Fibroblast of lung (primary cell): ENCODE results near the gene TTLL10. TPM values are rescaled to one million over a fixed set of nuclear protein-coding genes. Genes with fewer than 3 reads are reported as not detected.

Experiments
- DNase-seq, 2 donors: peaks; one replicate each; pipeline versions ENCODE4 v3.0.0 to v3.0.0-alpha.2; 2010; ENCODE audit warnings: low read depth in 2 of 2
- H2AFZ ChIP-seq: 2 replicates; pipeline ENCODE4 v1.5.1; 2012; ENCODE audit warnings: low read length, control low read depth, inconsistent platforms
- H3K27ac ChIP-seq: 2 replicates; pipeline ENCODE4 v1.5.1; 2011; ENCODE audit warnings: low read length, control low read depth; ENCODE audit not compliant: insufficient read depth
- H3K27me3 ChIP-seq: 2 replicates; pipeline ENCODE4 v1.5.1; 2011; ENCODE audit warnings: mild to moderate bottlenecking, low read length; ENCODE audit not compliant: control insufficient read depth, insufficient read depth
- H3K36me3 ChIP-seq: 2 replicates; pipeline ENCODE4 v1.5.1; 2011; ENCODE audit warnings: low read length; ENCODE audit not compliant: control insufficient read depth, insufficient read depth
- H3K4me1 ChIP-seq: 2 replicates; pipeline ENCODE4 v1.5.1; 2011; ENCODE audit warnings: low read length; ENCODE audit not compliant: control insufficient read depth, insufficient read depth; ENCODE audit errors: extremely low read depth
- H3K4me2 ChIP-seq: 2 replicates; pipeline ENCODE4 v1.5.1; 2011; ENCODE audit warnings: low read length, control low read depth; ENCODE audit not compliant: insufficient read depth; ENCODE audit errors: extremely low read depth
- H3K4me3 ChIP-seq, 4 experiments: fragments of 200-600 bp in 1 of 4; sonication (generic) in 1 of 4; replicated peaks in 1 of 4; 2 replicates each; pipeline ENCODE4 v1.5.1; 2011 to 2016; ENCODE audit warnings: low read length in 4 of 4, low read depth in 3 of 4, mild to moderate bottlenecking in 3 of 4, control low read depth in 2 of 4, inconsistent platforms in 1 of 4, mixed read lengths in 1 of 4; ENCODE audit not compliant: insufficient read depth in 1 of 4; ENCODE audit errors: control extremely low read depth in 1 of 4
- H3K79me2 ChIP-seq: 2 replicates; pipeline ENCODE4 v1.5.1; 2012; ENCODE audit warnings: mild to moderate bottlenecking, low read length, inconsistent platforms; ENCODE audit not compliant: control insufficient read depth, insufficient read depth
- H3K9ac ChIP-seq: 2 replicates; pipeline ENCODE4 v1.5.1; 2011; ENCODE audit warnings: mild to moderate bottlenecking, low read length, control low read depth; ENCODE audit not compliant: insufficient read depth
- H3K9me3 ChIP-seq: 2 replicates; pipeline ENCODE4 v1.5.1; 2012; ENCODE audit warnings: low read depth, low read length; ENCODE audit not compliant: control insufficient read depth, insufficient read depth
- H4K20me1 ChIP-seq: 2 replicates; pipeline ENCODE4 v1.5.1; 2011; ENCODE audit warnings: low read length; ENCODE audit not compliant: control insufficient read depth, insufficient read depth; ENCODE audit errors: extremely low read depth
- CTCF ChIP-seq, 2 donors: IDR thresholded peaks in 1 of 2; conservative IDR thresholded peaks in 1 of 2; 1 replicate in 1 of 2; 2 replicates in 1 of 2; pipeline ENCODE4 v1.5.1; 2011 to 2012; ENCODE audit warnings: low read length in 2 of 2, control low read depth in 1 of 2, inconsistent platforms in 1 of 2, low read depth in 1 of 2, mild to moderate bottlenecking in 1 of 2
- EZH2 ChIP-seq: IDR thresholded peaks from 2 replicates; pipeline ENCODE4 v1.5.1; 2012; ENCODE audit warnings: low read length, control low read depth, mild to moderate bottlenecking; ENCODE audit errors: missing control alignments
- polyA plus RNA-seq, 2 donors: library from polyadenylated mRNA; depleted of rRNA in 1 of 2; stranded (reverse) in 1 of 2; unstranded in 1 of 2; fragments of >200 nt; gene quantifications; 2 replicates each; pipeline ENCODE4 v1.2.1, GENCODE V29; 2011 to 2012; ENCODE audit warnings: missing spikeins in 1 of 2
- total RNA-seq: library from RNA; depleted of rRNA; stranded (reverse); fragments of >200 nt; gene quantifications from 2 replicates; pipeline ENCODE4 v1.2.1, GENCODE V29; 2014

TTLL10 gene
- total and polyA plus RNA-seq, 2 donors (not counting 1 experiment from before 2014, with no cell fraction given) = not detected

- peaks cover 3% of the 10 kb centered on the region for H3K27me3 ChIP-seq
- H3K9me3 ChIP-seq = no peaks in the 10 kb centered on the region
- H2AFZ ChIP-seq = no peak overlapping the region
- H3K79me2 ChIP-seq = no peaks in the 10 kb centered on the region
- H3K4me2 ChIP-seq = no peak overlapping the region
- DNase-seq = no peak
- H4K20me1 ChIP-seq = no peaks in the 10 kb centered on the region
- TF ChIP-seq CTCF (conservative IDR thresholded peaks at IDR 0.05 in 1 of 2, IDR thresholded peaks at IDR 0.05 in 1 of 2; ENCODE audit: low read depth in 1 of 2, low read length in 2 of 2) (no peak), EZH2 (no peak)
- H3K9ac ChIP-seq = no peak overlapping the region
- no peak overlapping the region for H3K27ac ChIP-seq
- H3K36me3 ChIP-seq = no peaks in the 10 kb centered on the region
- no peak overlapping the region for H3K4me3 ChIP-seq
- H3K4me1 ChIP-seq = no peaks in the 10 kb centered on the region
Measured at GRCh38 chr1:1166642-1167397, 6.9 kb upstream of the TTLL10 start.

GRCh38 chr1:1167398-1167821 lies 6.3 kb upstream of the TTLL10 start:
- H3K27ac ChIP-seq = no peak overlapping the region
- no peak overlapping the region for H2AFZ ChIP-seq
- H3K4me3 ChIP-seq = no peak overlapping the region
- H3K4me2 ChIP-seq = no peak overlapping the region
- no peaks in the 10 kb centered on the region for H3K4me1 ChIP-seq
- no peaks in the 10 kb centered on the region for H3K9me3 ChIP-seq
- DNase-seq = no peak
- no peak for TF ChIP-seq EZH2
- no peaks in the 10 kb centered on the region for H4K20me1 ChIP-seq
- H3K79me2 ChIP-seq = no peaks in the 10 kb centered on the region
- H3K36me3 ChIP-seq = no peaks in the 10 kb centered on the region
- no peak overlapping the region for H3K9ac ChIP-seq
- H3K27me3 ChIP-seq = peaks cover 3% of the 10 kb centered on the region

- H3K4me3 ChIP-seq = no peak overlapping the region
- no peaks in the 10 kb centered on the region for H3K4me1 ChIP-seq
Measured at GRCh38 chr1:1167841-1168450, 5.7 kb upstream of the TTLL10 start.

More at GRCh38 chr1:1167841-1168450, 5.7 kb upstream of the TTLL10 start:
- Histone ChIP-seq H2AFZ (no peak overlapping the region), H3K9ac (no peak overlapping the region), H3K36me3 (no peaks in the 10 kb centered on the region), H3K27me3 (peaks cover 3% of the 10 kb centered on the region), H3K79me2 (no peaks in the 10 kb centered on the region), H3K4me2 (no peak overlapping the region), H3K27ac (no peak overlapping the region), H3K9me3 (no peaks in the 10 kb centered on the region), H4K20me1 (no peaks in the 10 kb centered on the region)
- TF ChIP-seq EZH2 (no peak), CTCF (conservative IDR thresholded peaks at IDR 0.05 in 1 of 2, IDR thresholded peaks at IDR 0.05 in 1 of 2; ENCODE audit: low read depth in 1 of 2, low read length in 2 of 2) (no peak)
- no peak for DNase-seq
